Fibroblast of lung (primary cell): ENCODE measurements around the gene NACC1. TPM values are rescaled to one million over a fixed set of nuclear protein-coding genes. Genes with fewer than 3 reads are reported as not detected.

Source experiments
- DNase-seq, 2 donors: peaks; one replicate each; pipeline versions ENCODE4 v3.0.0 to v3.0.0-alpha.2; 2010; ENCODE audit warnings: low read depth in 2 of 2
- H2AFZ ChIP-seq: 2 replicates; pipeline ENCODE4 v1.5.1; 2012; ENCODE audit warnings: low read length, control low read depth, inconsistent platforms
- H3K27ac ChIP-seq: 2 replicates; pipeline ENCODE4 v1.5.1; 2011; ENCODE audit warnings: low read length, control low read depth; ENCODE audit not compliant: insufficient read depth
- H3K27me3 ChIP-seq: 2 replicates; pipeline ENCODE4 v1.5.1; 2011; ENCODE audit warnings: mild to moderate bottlenecking, low read length; ENCODE audit not compliant: control insufficient read depth, insufficient read depth
- H3K36me3 ChIP-seq: 2 replicates; pipeline ENCODE4 v1.5.1; 2011; ENCODE audit warnings: low read length; ENCODE audit not compliant: control insufficient read depth, insufficient read depth
- H3K4me1 ChIP-seq: 2 replicates; pipeline ENCODE4 v1.5.1; 2011; ENCODE audit warnings: low read length; ENCODE audit not compliant: control insufficient read depth, insufficient read depth; ENCODE audit errors: extremely low read depth
- H3K4me2 ChIP-seq: 2 replicates; pipeline ENCODE4 v1.5.1; 2011; ENCODE audit warnings: low read length, control low read depth; ENCODE audit not compliant: insufficient read depth; ENCODE audit errors: extremely low read depth
- H3K4me3 ChIP-seq, 4 experiments: fragments of 200-600 bp in 1 of 4; sonication (generic) in 1 of 4; replicated peaks in 1 of 4; 2 replicates each; pipeline ENCODE4 v1.5.1; 2011 to 2016; ENCODE audit warnings: low read length in 4 of 4, low read depth in 3 of 4, mild to moderate bottlenecking in 3 of 4, control low read depth in 2 of 4, inconsistent platforms in 1 of 4, mixed read lengths in 1 of 4; ENCODE audit not compliant: insufficient read depth in 1 of 4; ENCODE audit errors: control extremely low read depth in 1 of 4
- H3K79me2 ChIP-seq: 2 replicates; pipeline ENCODE4 v1.5.1; 2012; ENCODE audit warnings: mild to moderate bottlenecking, low read length, inconsistent platforms; ENCODE audit not compliant: control insufficient read depth, insufficient read depth
- H3K9ac ChIP-seq: 2 replicates; pipeline ENCODE4 v1.5.1; 2011; ENCODE audit warnings: mild to moderate bottlenecking, low read length, control low read depth; ENCODE audit not compliant: insufficient read depth
- H3K9me3 ChIP-seq: 2 replicates; pipeline ENCODE4 v1.5.1; 2012; ENCODE audit warnings: low read depth, low read length; ENCODE audit not compliant: control insufficient read depth, insufficient read depth
- H4K20me1 ChIP-seq: 2 replicates; pipeline ENCODE4 v1.5.1; 2011; ENCODE audit warnings: low read length; ENCODE audit not compliant: control insufficient read depth, insufficient read depth; ENCODE audit errors: extremely low read depth
- CTCF ChIP-seq, 2 donors: IDR thresholded peaks in 1 of 2; conservative IDR thresholded peaks in 1 of 2; 1 replicate in 1 of 2; 2 replicates in 1 of 2; pipeline ENCODE4 v1.5.1; 2011 to 2012; ENCODE audit warnings: low read length in 2 of 2, control low read depth in 1 of 2, inconsistent platforms in 1 of 2, low read depth in 1 of 2, mild to moderate bottlenecking in 1 of 2
- EZH2 ChIP-seq: IDR thresholded peaks from 2 replicates; pipeline ENCODE4 v1.5.1; 2012; ENCODE audit warnings: low read length, control low read depth, mild to moderate bottlenecking; ENCODE audit errors: missing control alignments
- polyA plus RNA-seq, 2 donors: library from polyadenylated mRNA; depleted of rRNA in 1 of 2; stranded (reverse) in 1 of 2; unstranded in 1 of 2; fragments of >200 nt; gene quantifications; 2 replicates each; pipeline ENCODE4 v1.2.1, GENCODE V29; 2011 to 2012; ENCODE audit warnings: missing spikeins in 1 of 2
- total RNA-seq: library from RNA; depleted of rRNA; stranded (reverse); fragments of >200 nt; gene quantifications from 2 replicates; pipeline ENCODE4 v1.2.1, GENCODE V29; 2014

Gene NACC1
- total and polyA plus RNA-seq, 2 donors (not counting 1 experiment from before 2014, with no cell fraction given), result 31.9 to 33.5 TPM

- peak within 1 kb of the TSS; percentile 17 for H3K4me2 ChIP-seq
- peaks cover 1% of the 10 kb centered on the region for H3K79me2 ChIP-seq
- peaks cover 17% of the 10 kb centered on the region for H3K36me3 ChIP-seq
- no peaks in the 10 kb centered on the region for H3K27me3 ChIP-seq
- no peak for TF ChIP-seq EZH2
- no peak for TF ChIP-seq CTCF (conservative IDR thresholded peaks at IDR 0.05 in 1 of 2, IDR thresholded peaks at IDR 0.05 in 1 of 2; ENCODE audit: low read depth in 1 of 2, low read length in 2 of 2)
- H3K27ac ChIP-seq, result peak within 1 kb of the TSS; percentile 31
- no peaks in the 10 kb centered on the region for H4K20me1 ChIP-seq
- H3K4me1 ChIP-seq, result peaks cover 3% of the 10 kb centered on the region
- H3K4me3 ChIP-seq, result peak within 1 kb of the TSS in 1 of 4 experiments; percentile 10
- H2AFZ ChIP-seq, result no peak within 1 kb of the TSS
- peak within 1 kb of the TSS; percentile 26 for H3K9ac ChIP-seq
- DNase-seq, result peak in 1 of 2 donors; percentile 39
- H3K9me3 ChIP-seq, result no peaks in the 10 kb centered on the region
Measured at GRCh38 chr19:13102666-13103580, 15.1 kb upstream of the NACC1 start, which contains the start of gene LYL1. Gene LYL1, minus strand, starts transcription at chr19:13102858. Its CDS starts 1,687 bp downstream, at chr19:13101171.

- Histone ChIP-seq H3K9me3 (no peaks in the 10 kb centered on the region), H2AFZ (no peak overlapping the region), H3K27ac (no peak overlapping the region), H3K36me3 (peaks cover 17% of the 10 kb centered on the region), H3K4me1 (peaks cover 3% of the 10 kb centered on the region), H3K4me3 (no peak overlapping the region), H3K79me2 (peaks cover 1% of the 10 kb centered on the region), H3K9ac (no peak overlapping the region), H3K27me3 (no peaks in the 10 kb centered on the region), H3K4me2 (no peak overlapping the region), H4K20me1 (no peaks in the 10 kb centered on the region)
- no peak for TF ChIP-seq CTCF (conservative IDR thresholded peaks at IDR 0.05 in 1 of 2, IDR thresholded peaks at IDR 0.05 in 1 of 2; ENCODE audit: low read depth in 1 of 2, low read length in 2 of 2)
- no peak for TF ChIP-seq EZH2
- DNase-seq, result no peak
Measured at GRCh38 chr19:13103581-13104359, 14.3 kb upstream of the NACC1 start.

DNA sequence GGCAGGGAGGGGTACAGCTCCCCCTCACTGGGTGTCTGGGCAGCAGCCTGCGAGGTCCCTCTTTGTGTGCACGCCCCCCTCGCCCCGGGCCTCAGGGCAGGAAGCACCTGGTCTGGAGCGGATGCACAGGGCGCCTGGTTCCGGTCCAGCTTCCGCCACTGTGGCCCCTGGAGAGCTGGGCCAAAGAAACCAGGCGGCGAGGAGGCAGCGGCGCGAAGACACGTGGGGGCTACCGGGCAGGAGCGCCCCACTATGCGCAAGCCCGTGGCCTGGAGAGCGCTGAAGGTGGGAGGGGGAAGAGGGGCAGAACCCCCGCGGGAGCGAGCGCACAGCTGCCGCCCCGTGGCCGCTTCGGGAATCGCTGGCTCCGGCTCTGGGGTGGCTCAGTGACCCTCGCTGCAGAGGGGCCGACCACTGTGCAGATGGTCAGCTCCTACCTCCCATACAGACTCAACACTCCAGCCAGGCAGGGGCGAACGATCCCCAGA, 13.7 kb upstream of the NACC1 start:
- TF ChIP-seq CTCF (conservative IDR thresholded peaks at IDR 0.05 in 1 of 2, IDR thresholded peaks at IDR 0.05 in 1 of 2; ENCODE audit: low read depth in 1 of 2, low read length in 2 of 2), result peak; percentile 47 to 71
- no peak for TF ChIP-seq EZH2
- Histone ChIP-seq H4K20me1 (no peaks in the 10 kb centered on the region), H2AFZ (no peak overlapping the region), H3K27me3 (no peaks in the 10 kb centered on the region), H3K79me2 (no peaks in the 10 kb centered on the region), H3K4me3 (no peak overlapping the region), H3K36me3 (peaks cover 15% of the 10 kb centered on the region), H3K4me2 (no peak overlapping the region), H3K4me1 (peaks cover 3% of the 10 kb centered on the region), H3K27ac (no peak overlapping the region), H3K9ac (no peak overlapping the region), H3K9me3 (no peaks in the 10 kb centered on the region)
- DNase-seq, result no peak
